Measurements from ENCODE around the gene BOK.

The BOK gene

GRCh38 chr2:241539616-241540374 is 18.8 kb upstream of the BOK start:
- no peak for DNase-seq

- DNase-seq = no peak
Observed at GRCh38 chr2:241540401-241540770, 18.2 kb upstream of the BOK start.

DNA sequence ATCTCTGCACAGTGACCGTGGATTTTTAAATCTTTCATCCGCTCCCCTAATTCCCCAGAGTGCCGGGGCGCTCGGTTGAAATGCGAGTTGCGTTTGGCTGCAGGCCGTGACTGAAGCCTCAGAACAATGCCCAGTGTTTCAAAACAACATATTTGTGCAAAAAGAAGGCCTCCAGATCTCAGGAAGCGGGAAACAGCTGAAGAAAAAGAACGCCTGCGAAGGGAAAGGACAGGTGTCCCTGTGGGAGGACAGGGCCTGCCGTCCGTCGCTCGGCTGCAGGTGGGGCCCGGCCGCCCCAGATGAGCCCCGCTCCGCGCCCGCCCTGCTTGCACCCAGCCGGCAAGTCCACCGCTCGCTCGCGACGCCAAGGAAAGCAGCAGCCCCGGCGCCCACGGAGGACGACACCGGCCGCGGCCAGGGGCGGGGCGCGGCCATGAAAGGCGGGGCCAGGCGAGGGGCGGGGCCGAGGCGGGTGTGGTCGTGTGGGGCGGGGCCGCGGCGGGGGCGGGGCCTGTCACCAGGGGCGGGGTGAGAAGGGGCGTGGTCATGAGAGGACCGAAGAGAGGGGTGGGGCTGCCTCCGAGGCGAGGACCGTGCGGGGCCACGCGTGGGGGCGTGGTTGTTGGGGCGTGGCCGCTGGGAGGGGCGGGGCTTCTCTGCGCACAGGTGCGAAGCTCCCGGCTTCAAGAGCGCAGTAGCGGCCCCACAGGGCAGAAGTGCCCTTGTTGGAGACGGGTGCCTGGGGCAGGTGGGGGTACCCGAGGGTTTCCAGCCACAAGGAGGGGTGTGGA is 17.6 kb upstream of the BOK start:
- DNase-seq = peak; percentile 72

GRCh38 chr2:241541564-241542277 is 16.8 kb upstream of the BOK start:
- no peak for DNase-seq

GRCh38 chr2:241542278-241542605 is 16.3 kb upstream of the BOK start:
- DNase-seq = no peak

GRCh38 chr2:241545106-241545505 is 13.4 kb upstream of the BOK start:
- no peak for DNase-seq

DNA sequence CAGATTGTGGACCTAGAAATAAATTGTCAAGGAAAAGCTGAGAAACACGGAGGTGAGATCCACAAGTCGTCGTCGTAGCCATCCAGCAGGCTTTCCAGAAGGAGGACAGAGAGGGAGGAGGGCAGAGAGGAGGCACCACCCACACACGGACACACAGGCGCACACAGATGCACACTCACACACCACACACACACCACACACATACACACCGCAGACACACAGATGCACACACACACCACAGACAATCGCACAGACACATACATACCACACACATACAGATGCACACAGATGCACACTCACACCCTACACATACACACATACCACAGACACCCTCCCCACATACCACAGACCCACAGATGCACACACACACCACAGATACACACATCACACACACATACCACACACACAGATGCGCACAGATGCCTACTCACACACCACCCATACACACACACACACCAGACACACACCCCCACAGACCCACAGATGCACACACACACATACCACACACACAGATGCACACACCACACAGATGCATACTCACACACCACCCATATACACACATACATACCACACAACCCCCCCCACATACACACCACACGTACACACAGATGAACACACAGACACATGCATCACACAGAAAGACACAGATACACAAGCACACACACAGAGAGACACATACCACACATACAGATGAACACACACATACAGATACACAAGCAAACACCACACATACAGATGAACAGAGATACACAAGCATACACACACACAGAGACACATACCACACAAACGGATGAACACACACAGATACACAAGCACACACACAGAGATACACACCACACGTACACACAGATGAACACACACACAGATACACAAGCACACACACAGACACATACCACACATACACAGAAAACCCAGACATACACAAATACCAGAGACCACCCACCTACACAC is 12.7 kb upstream of the BOK start:
- no peak for DNase-seq

DNA sequence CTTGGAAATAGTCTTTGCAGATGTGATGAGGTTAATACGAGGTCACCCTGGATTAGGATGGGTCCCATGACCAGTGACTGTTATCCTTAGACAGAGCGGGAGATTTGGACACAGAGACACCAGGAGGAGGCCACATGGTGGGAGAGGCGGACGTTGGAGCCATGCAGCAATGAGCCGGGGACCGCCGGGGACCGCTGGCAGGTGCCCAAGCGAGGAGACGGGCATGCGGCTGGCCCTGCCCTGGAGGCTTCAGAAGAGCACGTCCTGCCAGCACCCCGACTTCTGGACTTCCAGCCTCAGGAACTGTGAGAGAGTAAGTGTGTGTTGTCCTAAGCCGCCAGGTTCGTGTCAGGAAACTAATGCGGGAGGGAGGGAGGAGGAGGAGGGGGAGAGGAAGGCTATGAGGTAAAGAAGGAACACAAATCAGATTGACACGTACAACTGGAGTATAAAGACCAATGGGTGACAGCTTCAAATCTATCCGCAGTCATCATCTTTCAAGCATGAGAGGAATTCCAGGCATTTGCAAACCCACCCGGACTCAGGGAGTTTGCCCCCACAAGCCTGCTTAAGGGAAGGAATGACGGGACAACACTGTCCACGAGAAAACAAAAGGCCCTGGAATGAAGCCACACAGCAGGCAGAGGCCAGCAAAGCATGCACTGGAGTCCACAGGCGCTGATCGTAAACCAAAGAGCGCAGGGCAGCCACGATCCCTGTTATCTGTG is 11.6 kb upstream of the BOK start:
- DNase-seq = peak; percentile 67

DNA sequence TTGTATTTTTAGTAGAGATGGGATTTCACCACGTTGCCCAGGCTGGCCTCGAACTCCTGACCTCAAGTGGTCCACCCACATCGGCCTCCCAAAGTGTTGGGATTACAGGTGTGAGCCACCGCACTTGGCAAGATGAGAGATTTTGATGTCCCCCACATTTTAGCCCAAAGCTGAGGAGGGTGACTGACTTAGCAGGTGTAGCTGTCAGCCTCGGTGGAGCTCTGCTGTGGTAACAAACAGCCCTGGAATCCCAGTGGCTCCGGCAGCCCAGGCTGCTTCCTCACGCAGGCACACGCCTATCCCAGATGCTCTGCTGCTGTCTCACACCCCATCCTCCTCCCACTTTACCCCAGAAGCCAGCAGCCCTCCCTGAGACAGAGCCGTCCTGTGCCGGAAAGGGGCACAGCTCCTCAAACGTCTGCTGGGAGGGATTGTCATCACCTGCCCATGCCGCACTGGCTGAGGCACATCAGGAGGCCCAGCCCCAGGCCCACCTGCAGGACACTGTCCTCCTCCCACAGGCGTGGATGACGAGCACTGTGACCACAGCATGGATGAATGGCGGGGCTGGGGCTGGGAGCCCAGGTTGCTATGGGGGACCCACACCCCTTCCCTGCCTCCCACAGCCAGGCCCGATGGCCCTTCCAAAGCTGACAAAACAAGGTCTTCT is 10.6 kb upstream of the BOK start:
- no peak for DNase-seq

DNA sequence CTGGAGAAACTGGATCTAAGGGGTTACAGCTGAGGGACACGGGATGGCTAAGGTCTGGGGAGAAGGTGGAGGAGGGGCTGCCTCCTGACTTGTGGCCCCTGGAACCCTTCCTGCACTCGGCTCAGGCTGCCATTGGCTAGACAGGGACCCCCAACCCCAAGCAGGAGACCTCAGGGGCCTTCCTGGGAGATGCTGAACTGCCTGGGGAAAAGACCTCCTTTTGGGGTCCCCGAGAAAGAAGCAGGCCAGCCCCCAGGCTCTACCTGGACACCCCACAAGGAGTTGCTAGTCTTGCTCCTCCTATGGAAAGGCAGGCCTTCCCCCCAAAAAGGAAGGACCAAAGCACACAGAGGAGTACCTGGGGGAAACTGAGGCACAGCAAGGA is 10.1 kb upstream of the BOK start:
- no peak for DNase-seq

GRCh38 chr2:241550616-241551580 is 7.6 kb upstream of the BOK start:
- DNase-seq = peak; percentile 46

DNA sequence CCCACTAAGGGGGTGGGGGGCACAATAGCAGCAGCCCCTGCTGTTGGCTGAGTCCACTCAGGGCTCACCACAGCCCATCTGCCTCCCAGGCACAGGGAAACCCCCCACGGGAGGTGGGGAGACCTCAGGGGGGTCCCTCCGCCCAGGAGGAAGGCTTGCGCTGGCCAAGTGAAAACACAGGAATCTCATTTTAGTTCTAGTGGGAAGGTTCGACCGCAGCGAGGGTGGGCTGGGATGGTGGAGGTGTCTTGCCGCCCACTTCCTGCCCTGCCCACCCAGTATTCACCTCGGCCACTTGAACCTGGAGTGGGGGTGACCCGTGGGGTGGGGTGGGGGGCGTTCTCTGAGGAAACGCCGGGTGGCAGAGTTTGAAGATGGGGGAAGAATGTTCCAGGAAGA is 6.9 kb upstream of the BOK start:
- DNase-seq = no peak

- DNase-seq = peak; percentile 47
Observed at GRCh38 chr2:241551998-241552737, 6.4 kb upstream of the BOK start.

GRCh38 chr2:241553512-241553830 is 5.1 kb upstream of the BOK start:
- no peak for DNase-seq

DNA sequence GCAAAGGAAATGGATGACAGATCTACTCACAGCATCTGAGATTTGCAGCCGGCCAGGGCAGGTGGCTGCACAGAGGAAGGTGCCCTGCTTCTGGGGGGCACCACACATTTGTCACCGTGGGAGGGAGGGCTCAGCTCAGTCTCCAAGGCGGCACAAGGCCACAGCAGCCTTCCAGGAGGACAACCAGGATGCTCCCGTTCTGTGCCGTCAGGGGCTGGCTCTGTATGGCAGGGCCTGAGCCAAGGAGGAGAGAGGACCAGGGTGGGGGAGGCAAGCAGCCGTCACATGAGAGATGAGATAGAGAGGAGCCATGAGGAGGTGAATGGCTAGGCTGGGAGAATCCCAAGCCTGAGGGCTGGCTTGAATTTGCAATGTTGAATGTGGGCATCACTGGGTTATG is 4.6 kb upstream of the BOK start:
- DNase-seq = no peak

DNA sequence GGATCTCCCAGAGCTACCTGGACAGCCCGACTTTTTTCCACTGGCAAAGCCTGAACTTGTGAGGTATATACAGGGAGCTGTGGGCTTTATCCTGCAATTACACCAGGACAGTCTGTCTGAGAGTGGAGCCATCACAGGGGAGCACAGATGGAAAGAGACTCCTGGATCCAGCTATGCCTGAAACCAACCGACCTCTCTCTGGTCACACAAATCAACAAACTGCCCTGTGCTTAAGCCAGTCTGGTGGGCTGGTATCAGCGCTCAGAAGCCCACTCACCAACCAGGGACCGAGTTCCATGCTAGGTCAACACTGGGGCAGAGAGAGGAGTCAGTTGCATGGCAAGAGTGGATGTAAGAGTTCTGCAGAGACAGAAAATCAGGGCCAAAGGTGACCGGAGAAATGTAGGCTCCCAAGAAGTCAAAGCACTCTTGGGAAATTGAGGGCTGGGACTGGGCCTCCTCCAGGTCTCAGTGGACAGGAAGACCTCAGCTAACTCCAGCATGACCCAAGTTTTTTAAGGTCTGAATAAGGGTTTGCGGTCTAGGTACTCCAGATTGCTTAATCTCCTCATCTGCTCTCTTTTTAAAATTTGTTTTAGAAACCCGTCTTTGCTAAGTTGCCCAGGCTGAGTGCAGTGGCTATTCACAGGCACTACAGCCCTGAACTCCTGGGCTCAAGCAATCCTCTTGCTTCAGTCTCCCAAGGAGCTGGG is 3.8 kb upstream of the BOK start:
- DNase-seq = no peak

DNA sequence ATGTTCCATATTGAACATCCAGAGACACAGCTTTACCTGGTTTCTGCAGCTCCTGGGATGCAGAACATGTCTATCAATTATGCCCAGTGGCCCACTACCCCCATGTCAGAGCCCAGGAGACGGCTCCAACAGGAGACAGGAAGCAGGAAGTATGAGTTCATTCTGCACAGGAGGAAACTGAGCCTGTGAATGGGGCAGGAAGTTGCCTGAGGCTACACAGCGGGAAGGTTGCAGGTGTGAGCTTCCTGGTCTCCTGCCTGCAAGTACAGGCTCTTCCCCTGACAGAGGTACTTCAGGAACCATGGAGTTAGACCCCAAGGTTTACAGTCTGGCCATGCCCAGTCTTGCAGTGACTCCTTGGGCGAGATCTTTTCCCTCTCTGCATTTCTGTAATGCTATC is 2.8 kb upstream of the BOK start:
- DNase-seq = peak; percentile 25

GRCh38 chr2:241556746-241557145 is 1.8 kb upstream of the BOK start:
- no peak for DNase-seq
